HG03159 (cell line): Measurements from ENCODE around the gene SMIM45.

Source experiments
- ATAC-seq: cut with Tn5 transposase; IDR thresholded peaks from one replicate; pipeline ENCODE4 v1.9.1; 2021; ENCODE audit warnings: mild to moderate bottlenecking, moderate library complexity; ENCODE audit not compliant: unreplicated experiment

The SMIM45 gene

GRCh38 chr22:41915035-41915785, 36.7 kb upstream of the SMIM45 start, which contains the start of gene SHISA8:
Gene SHISA8 (minus strand): TSS chr22:41915074. CDS start chr22:41914667, 407 bp downstream.
- no peak for ATAC-seq

- no peak for ATAC-seq
These were observed 36.0 kb upstream of the SMIM45 start for GRCh38 chr22:41915786-41916493.

GRCh38 chr22:41916745-41917358, 35.1 kb upstream of the SMIM45 start:
- ATAC-seq = no peak

GRCh38 chr22:41917375-41917902, 34.5 kb upstream of the SMIM45 start:
- no peak for ATAC-seq

GRCh38 chr22:41917903-41918791, 33.8 kb upstream of the SMIM45 start:
- no peak for ATAC-seq

GRCh38 chr22:41919357-41920224, 32.4 kb upstream of the SMIM45 start:
- peak; percentile 34 for ATAC-seq

- ATAC-seq = peak; percentile 25
These were observed 31.5 kb upstream of the SMIM45 start for GRCh38 chr22:41920271-41920976.

- ATAC-seq = no peak
These were observed 29.6 kb upstream of the SMIM45 start for GRCh38 chr22:41922328-41922727.

- ATAC-seq = no peak
These were observed 28.9 kb upstream of the SMIM45 start for GRCh38 chr22:41922940-41923594.

- no peak for ATAC-seq
These were observed 28.2 kb upstream of the SMIM45 start for GRCh38 chr22:41923595-41924276.

GRCh38 chr22:41925783-41926460, 26.0 kb upstream of the SMIM45 start:
- peak; percentile 44 for ATAC-seq

GRCh38 chr22:41927813-41928212, 24.1 kb upstream of the SMIM45 start:
- no peak for ATAC-seq

GRCh38 chr22:41928593-41929417, 23.1 kb upstream of the SMIM45 start:
- ATAC-seq = no peak

- ATAC-seq = no peak
These were observed 22.5 kb upstream of the SMIM45 start for GRCh38 chr22:41929418-41929810.

- ATAC-seq = no peak
These were observed 20.2 kb upstream of the SMIM45 start for GRCh38 chr22:41931701-41932269.

- ATAC-seq = no peak
These were observed 19.6 kb upstream of the SMIM45 start for GRCh38 chr22:41932353-41932752.
